Psoas muscle (tissue), 8 donors: ENCODE data around the gene MYRFL. TPM values are rescaled to one million over a fixed set of nuclear protein-coding genes. Genes with fewer than 3 reads are reported as not detected.

Experiments
- ATAC-seq, 4 donors: fragments of 200-7000 bp; cut with Tn5 transposase; one replicate each; pipeline ENCODE4 v1.9.1; 2020; ENCODE audit warnings: moderate library complexity in 3 of 4, mild to moderate bottlenecking in 2 of 4
- DNase-seq, 2 donors: peaks; one replicate each; pipeline ENCODE4 v3.0.0-alpha.2; 2020
- H3K27ac ChIP-seq: fragments of 200-600 bp; one replicate; pipeline ENCODE4 v1.8.0; 2022
- H3K27me3 ChIP-seq, 3 donors: fragments of 200-600 bp in 1 of 3; one replicate each; pipeline versions ENCODE4 v1.6.1 to v1.8.0; 2013 to 2022; ENCODE audit warnings: low read length in 2 of 3, mild to moderate bottlenecking in 2 of 3, moderate library complexity in 1 of 3; ENCODE audit not compliant: insufficient read depth in 3 of 3
- H3K36me3 ChIP-seq, 2 donors: fragments of 200-600 bp in 1 of 2; one replicate each; pipeline versions ENCODE4 v1.6.1 to v1.8.0; 2013 to 2022; ENCODE audit warnings: low read depth in 1 of 2, mild to moderate bottlenecking in 1 of 2, moderate library complexity in 1 of 2; ENCODE audit not compliant: insufficient read depth in 1 of 2
- H3K4me1 ChIP-seq: fragments of 200-600 bp; one replicate; pipeline ENCODE4 v1.8.0; 2022
- H3K4me3 ChIP-seq: fragments of 200-600 bp; one replicate; pipeline ENCODE4 v1.8.0; 2022; ENCODE audit warnings: mild to moderate bottlenecking
- H3K9me3 ChIP-seq: fragments of 200-600 bp; one replicate; pipeline ENCODE4 v1.8.0; 2022
- WGBS, 3 donors: extraction: QIAGEN DNeasy Blood & Tissue Kit; methylation state at CpG; one replicate each; pipeline versions ENCODE4 v1.1.6 to v1.1.7; 2013; 5-methylcytosine and 5-hydroxymethylcytosine counted together
- intact Hi-C, 2 donors: fragments of 100-400 bp; cut with DNase I; formaldehyde crosslinking; loops; one replicate each; pipeline versions ENCODE4 v1.11.0 to v1.14.2; 2022
- polyA plus RNA-seq, 3 donors: library from polyadenylated mRNA; stranded (reverse); fragments of 200-250 nt; gene quantifications; one replicate each; pipeline ENCODE4 v1.2.3, GENCODE V29; 2013
- total RNA-seq, 4 donors: library from RNA; stranded (reverse); fragmentation: NEBNext Ultra II Directional in 2 of 4; extraction: Animal tissue kit (Norgen Biotek cat#: 25700) in 2 of 4; gene quantifications; one replicate each; pipeline versions ENCODE4 v1.2.1 to v1.2.4, GENCODE V29; 2021 to 2023
- TF ChIP-seq, protein P1 (sequence below): fragments of 200-600 bp; IDR thresholded peaks from one replicate; pipeline ENCODE4 v1.8.0; 2022; ENCODE audit warnings: antibody characterized with exemption
- donor health status: healthy with polysubstance abuse.
- donor health status: DM: no; HTN: no; CAD: no; lungs with moderate emphysema.
- donor health status: Bipolar disorder and iron deficiency.
- donor health status: healthy.
- donor health status: DM: yes; HTN: yes; CAD: no.
- donor health status: DM: no; HTN: no; CAD: no.
- donor health status: DM: no; HTN: no; CAD: no.
- donor health status: DM: yes; HTN: yes; CAD: no.

The MYRFL gene
- total and polyA plus RNA-seq, 7 donors = 0.06 to 0.18 (median 0.10) TPM; not detected in 3

DNA sequence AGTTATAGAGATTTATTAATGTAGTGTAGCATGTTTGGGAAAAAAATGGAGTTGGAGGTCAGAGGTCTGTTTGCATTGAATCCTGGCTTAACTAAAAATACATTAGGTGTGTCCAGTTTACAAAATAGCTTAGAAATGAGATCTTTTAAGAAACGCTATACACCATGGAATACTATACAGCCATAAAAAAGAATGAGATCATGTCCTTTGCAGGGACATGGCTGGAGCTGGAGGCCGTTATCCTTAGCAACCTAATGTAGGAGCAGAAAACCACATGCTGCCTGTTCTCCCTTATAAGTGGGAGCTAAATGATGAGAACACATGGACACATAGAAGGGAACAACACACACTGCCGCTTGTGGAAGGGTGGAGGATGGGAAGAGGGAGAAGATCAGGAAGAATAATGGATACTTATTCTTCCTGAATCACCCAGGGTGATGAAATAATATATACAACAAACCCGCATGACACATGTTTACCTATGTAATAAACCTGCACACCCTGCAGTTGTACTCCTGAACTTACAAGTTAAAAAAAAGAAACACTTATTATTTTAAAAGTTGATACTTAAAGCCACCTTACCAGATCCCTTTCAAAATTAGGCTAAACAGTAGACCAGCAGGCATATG lies 14.0 kb upstream of the MYRFL start:
- no peaks in the 10 kb centered on the region for H3K9me3 ChIP-seq
- H3K4me1 ChIP-seq = no peaks in the 10 kb centered on the region
- TF ChIP-seq, protein P1, sequence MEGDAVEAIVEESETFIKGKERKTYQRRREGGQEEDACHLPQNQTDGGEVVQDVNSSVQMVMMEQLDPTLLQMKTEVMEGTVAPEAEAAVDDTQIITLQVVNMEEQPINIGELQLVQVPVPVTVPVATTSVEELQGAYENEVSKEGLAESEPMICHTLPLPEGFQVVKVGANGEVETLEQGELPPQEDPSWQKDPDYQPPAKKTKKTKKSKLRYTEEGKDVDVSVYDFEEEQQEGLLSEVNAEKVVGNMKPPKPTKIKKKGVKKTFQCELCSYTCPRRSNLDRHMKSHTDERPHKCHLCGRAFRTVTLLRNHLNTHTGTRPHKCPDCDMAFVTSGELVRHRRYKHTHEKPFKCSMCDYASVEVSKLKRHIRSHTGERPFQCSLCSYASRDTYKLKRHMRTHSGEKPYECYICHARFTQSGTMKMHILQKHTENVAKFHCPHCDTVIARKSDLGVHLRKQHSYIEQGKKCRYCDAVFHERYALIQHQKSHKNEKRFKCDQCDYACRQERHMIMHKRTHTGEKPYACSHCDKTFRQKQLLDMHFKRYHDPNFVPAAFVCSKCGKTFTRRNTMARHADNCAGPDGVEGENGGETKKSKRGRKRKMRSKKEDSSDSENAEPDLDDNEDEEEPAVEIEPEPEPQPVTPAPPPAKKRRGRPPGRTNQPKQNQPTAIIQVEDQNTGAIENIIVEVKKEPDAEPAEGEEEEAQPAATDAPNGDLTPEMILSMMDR = no peak
- no peak overlapping the region for H3K4me3 ChIP-seq
- no peak overlapping the region for H3K27ac ChIP-seq
- peaks cover 3 to 4% of the 10 kb centered on the region in 2 donors for H3K36me3 ChIP-seq
- H3K27me3 ChIP-seq = no peaks in the 10 kb centered on the region
- intact Hi-C loops = no loop called here
- DNase-seq (no peak), ATAC-seq (no peak)
- 70 to 95% (median 73%) methylated on average over 4 of the region's 4 CpGs for WGBS, 3 donors

DNA sequence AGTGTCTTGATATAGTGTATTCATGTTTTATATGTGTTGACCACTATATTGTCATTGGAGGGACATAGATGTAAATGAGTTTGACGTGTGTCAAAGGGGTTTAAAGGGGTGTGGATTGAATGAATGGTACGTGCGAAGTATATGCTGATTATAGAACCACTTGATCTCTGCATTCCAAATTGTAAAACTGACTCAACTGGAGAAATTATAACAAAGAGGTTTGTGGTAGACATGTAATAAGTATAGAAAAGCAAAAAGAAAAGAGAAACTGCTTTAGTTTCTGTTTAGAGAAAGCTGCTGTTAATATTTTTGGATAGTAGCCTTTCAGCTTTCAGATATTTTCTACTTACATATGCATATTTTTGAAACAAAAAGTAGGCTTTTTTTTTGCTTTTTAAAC lies 8.9 kb upstream of the MYRFL start:
- no peak for ATAC-seq
- 94 to 97% (median 97%) methylated on average over 3 of the region's 3 CpGs for WGBS, 3 donors
- no peaks in the 10 kb centered on the region for H3K9me3 ChIP-seq

DNA sequence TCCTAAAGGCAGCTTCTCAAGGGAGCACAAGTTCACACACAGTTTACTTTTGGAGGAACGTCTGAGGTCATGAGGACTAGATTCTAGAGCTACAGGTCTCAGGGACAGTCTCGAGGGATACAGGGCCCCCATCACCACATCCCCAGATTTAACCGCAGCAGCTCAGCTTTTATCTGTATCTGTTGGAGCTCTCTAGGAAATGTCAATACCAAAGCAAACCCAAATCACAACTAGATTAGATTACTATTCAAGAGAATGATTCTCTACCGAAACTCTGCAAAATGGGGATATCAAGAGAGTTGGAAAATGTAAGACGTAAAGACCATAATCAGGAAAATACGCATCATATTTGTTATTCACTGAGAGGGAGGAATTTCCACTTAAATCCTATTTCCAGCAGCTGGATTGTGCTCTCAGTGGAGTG lies 4.0 kb upstream of the MYRFL start:
- Histone ChIP-seq H3K4me1 (no peaks in the 10 kb centered on the region), H3K4me3 (no peak overlapping the region), H3K27me3 (no peaks in the 10 kb centered on the region), H3K27ac (no peak overlapping the region), H3K9me3 (no peaks in the 10 kb centered on the region), H3K36me3 (no peaks in the 10 kb centered on the region)
- WGBS, 3 donors = 38 to 49% (median 46%) methylated on average over 6 of the region's 6 CpGs
- intact Hi-C loops = no loop called here
- DNase-seq = no peak
- TF ChIP-seq, protein P1 = no peak
- ATAC-seq = no peak

More for the DNA sequence above, 8.9 kb upstream of the MYRFL start:
- Histone ChIP-seq H3K27ac (no peak overlapping the region), H3K4me3 (no peak overlapping the region), H3K27me3 (no peaks in the 10 kb centered on the region), H3K4me1 (no peaks in the 10 kb centered on the region), H3K36me3 (peaks cover 0 to 4% of the 10 kb centered on the region in 2 donors)
- no peak for DNase-seq
- intact Hi-C loops = no loop called here
- TF ChIP-seq, protein P1 = no peak

DNA sequence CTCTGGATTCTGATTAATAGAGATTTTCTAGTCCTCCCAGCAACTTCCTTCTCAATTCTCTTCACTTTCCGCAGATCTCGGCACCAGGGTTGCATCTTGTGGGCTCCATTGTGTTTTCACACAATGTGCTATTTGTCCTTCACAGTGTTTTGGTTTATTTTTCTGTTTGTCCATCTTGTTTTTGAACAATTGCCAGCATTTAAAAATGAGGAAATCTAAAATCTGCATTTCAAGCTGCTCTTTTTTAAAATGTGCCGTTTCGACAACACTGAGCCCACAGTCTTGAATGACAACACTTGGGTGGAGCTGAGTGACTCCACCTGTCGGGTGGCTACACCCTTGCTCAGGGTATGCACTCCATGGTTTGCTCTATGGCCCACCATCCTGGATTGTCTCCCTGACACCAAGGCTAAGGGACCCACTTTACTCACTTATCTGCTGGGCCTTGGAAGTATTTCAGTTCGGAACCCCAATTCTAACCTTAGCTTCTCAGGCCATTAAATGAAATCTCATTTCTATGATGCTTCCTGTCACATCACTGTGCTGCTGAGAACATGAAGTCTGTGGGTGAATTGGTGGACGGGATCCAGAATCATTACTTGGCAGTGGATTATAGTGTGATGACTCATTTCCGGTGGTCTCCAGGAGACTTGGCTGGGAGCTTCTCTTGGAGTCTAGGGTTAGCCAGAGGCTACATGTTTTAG lies 3.4 kb upstream of the MYRFL start:
- Histone ChIP-seq H3K36me3 (no peaks in the 10 kb centered on the region), H3K27me3 (no peaks in the 10 kb centered on the region), H3K27ac (no peak overlapping the region), H3K4me3 (no peak overlapping the region), H3K9me3 (no peaks in the 10 kb centered on the region), H3K4me1 (no peaks in the 10 kb centered on the region)
- ATAC-seq (no peak), DNase-seq (no peak)
- 14 to 20% (median 18%) methylated on average over 8 of the region's 8 CpGs for WGBS, 3 donors
- intact Hi-C loops = no loop called here
- TF ChIP-seq, protein P1 = no peak
